GM10847 (cell line): ENCODE measurements around the gene NME5.

ENCODE experiments used
- POLR2A ChIP-seq: IDR thresholded peaks from 2 replicates; pipeline ENCODE4 v1.6.1; 2011; ENCODE audit not compliant: insufficient read length; ENCODE audit errors: extremely low read depth

The NME5 gene

DNA sequence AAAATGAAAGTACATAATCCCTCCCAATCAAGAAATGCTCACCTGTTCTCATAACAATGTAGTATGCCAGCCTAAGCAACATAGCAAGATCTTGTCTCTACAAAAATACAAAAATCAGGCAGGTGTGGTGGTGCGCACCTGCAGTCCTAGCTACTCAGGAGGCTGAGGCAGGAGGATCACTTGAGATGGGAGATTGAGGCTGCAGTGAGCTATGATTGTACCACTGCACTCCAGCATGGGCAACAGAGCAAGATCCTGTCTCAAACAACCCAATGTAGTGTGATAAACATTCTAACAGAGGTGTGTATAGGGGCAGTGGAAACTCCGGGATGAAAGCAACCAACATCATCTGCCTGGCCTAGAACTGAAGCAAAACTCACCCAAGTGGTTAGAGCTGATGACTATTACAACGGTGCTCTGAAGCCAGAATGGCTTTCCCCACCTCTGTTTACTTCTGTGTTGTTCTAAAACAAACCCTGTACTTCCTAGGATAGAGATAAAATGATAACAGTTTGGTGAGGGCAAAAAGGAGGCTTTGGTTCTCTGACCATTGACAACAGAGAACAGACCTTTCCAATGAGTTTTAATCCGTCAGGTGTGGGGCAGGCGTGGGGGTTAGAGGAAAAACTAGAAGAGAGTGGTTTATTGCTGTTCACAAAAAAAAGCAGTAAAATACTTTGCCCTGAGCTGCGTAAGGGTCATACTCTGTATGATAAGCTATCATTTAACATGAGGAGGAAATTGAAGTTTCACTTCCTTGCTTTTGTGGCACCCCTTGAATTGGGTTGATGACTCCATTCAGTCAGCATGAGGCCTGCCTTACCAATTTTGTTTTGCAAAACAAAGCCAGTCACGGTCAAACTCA is 36.5 kb downstream of the NME5 start:
- TF ChIP-seq POLR2A: no peak

- no peak for TF ChIP-seq POLR2A
Measured at GRCh38 chr5:138096997-138097828, 42.0 kb downstream of the NME5 start.

DNA sequence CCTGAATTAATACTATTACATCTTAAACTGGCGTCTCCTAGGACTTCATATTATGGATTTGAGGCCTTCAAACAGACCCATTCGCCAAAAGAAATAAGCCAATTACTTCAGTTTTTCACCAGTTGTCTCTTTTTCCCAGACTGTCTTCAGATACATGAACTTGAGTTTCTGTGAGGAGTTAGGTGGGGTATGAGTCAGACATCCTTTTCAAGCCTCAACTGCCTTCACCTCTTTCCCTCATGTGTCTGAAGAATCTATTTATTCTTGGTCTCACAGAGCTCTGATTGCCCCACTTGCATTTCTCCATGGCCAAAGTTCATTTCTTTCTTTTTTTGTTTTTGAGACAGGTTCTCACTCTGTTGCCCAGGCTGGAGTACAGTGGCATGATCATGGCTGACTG is 42.9 kb downstream of the NME5 start:
- no peak for TF ChIP-seq POLR2A

- no peak for TF ChIP-seq POLR2A
Measured at GRCh38 chr5:138095100-138095907, 43.9 kb downstream of the NME5 start.

DNA sequence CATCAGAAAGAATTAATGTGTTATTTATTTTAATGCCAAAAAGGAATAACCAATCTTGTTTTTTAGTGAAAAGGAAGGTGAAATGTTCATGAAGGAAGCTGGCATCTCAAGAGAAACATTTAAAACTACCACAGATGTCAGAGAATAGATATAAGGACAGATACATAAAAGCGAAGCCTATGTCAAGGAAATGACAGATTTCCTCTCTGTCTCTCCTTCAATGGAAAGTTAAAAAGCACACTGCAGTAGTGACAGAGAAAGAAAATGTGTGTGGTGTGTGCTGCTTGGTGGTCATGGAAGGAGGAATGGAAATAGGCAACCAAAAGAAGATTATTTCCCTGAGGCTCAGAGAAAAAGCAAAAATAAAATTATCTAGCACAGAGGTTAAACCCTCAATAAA is 46.2 kb downstream of the NME5 start:
- no peak for TF ChIP-seq POLR2A

DNA sequence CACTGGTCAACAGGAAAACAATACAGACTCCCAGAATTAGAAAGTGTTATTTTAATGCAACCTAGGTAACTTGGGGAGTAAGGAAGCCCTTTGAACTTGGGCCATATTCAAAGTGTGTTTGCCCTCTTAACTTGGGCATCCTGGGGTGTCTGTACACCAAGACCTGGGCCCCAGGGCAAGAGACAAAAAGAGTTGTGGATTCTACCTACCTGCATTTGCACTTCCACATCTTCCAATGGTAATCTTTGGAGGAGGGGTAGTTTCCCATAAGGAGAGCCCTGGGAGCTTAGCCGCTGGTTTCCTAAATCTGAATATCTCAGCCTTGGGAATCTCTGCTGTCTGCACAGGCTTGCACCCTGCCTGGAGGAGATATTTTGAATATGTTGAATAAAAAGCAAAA is 46.9 kb downstream of the NME5 start:
- TF ChIP-seq POLR2A: no peak

GRCh38 chr5:138091685-138092084 is 47.5 kb downstream of the NME5 start:
- TF ChIP-seq POLR2A: no peak

GRCh38 chr5:138083702-138084101 is 55.5 kb downstream of the NME5 start, which contains the start of gene WNT8A:
Gene WNT8A, plus strand, starts transcription at chr5:138084033. Its CDS starts 95 bp downstream, at chr5:138084128.
- TF ChIP-seq POLR2A: no peak

GRCh38 chr5:138082033-138082432 is 57.2 kb downstream of the NME5 start:
- no peak for TF ChIP-seq POLR2A

DNA sequence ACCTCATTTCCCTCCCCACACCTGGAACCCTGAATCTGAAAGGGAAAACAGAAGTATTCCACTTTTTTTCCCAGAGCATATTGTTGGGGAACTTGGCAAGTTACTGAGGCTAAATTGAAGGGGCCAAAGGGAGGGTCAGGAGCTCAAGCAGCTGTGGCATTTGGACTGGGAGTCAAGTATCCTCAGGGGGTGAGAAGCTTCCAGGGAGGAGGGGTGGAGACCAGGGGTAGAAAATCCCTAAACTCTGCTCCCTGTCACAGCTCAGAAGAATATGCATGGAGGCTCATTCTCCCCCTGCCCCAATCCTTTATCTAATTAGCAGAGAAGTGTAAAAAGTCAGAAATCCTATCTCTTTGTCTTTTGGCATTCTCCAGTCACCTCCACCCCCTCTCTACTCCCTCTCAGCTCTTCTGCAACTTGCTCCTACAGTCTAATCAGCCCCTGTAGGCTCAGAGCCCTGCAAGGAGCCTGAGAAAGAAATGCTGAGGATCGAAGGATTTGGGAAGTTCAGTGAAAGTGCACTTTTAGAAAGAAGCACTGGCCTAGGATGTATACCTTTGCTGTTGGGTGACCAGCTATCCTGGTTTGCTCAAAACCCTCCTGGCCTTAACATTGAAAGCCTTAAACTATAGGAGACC is 61.1 kb downstream of the NME5 start:
- TF ChIP-seq POLR2A: no peak

- no peak for TF ChIP-seq POLR2A
Measured at GRCh38 chr5:138077064-138077696, 62.0 kb downstream of the NME5 start.

DNA sequence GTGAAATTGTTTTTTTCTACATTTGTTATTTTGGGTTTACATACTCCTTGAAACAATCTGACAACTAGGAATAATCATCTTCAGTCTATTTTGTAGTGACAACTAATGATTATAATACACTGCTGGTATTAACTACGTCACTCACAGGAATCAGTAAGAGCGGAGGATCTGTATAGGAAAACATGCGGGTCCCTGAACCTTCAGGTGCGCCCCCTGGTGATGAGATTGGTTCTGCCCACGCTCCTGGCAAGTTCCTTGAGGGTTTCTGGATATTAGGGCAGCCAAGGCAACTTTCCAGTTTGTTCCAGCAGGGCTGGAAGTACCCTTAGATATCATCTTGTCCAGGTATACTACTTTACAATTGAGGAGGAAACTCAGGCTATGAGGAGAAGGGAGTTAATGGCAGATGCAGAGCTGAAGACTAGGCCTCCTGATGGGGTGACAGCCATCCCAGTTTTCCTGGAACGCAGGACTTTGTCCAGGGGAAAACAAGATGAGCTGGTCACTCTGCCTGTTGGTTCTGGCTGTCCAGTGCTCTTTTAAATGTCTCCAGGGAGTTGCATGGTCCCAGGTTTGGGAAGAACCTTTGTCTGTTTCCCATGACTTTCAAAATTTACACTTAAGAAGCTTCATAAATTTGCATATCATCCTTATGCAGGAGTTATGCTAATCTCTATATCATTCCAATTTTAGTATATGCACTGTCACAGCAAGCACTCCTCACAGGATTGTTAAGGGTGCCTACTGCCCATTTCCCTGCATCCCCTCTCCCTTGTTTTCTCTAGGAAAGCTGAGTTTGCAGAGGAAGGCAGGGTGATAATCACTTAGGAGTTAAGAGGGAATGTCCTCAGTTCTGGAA is 70.3 kb downstream of the NME5 start:
- TF ChIP-seq POLR2A: no peak

DNA sequence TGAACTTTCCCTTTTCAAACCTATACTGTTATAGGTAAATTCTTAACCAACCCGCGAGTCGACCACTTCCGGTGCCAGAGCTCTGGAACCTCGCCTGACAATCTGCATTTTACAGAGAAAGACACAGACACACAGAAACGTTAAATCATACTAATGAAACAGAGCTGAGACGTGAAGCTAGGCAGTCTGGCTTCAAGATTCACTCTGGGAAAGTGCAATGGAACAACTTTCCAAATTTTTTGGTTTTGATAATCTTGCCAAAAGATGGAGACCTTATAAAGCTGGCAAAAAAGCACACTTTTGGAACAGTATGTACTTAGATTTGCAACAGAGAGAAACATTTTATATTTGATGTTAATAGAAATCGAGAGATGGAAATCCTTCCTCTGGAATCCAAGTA is 71.3 kb downstream of the NME5 start:
- no peak for TF ChIP-seq POLR2A
